T-helper 1 cell treated with Interleukin-12 subunit alpha and Interleukin-12 subunit beta and Interleukin-4 antibody, amounts not matched to agents 30 μg/mL and 1 μg/mL, for 36 hours (primary cell): ENCODE data around the gene KCTD4.

Experiments
- H3K27ac Mint-ChIP-seq: one replicate; pipeline ENCODE4 v1.8.0; 2021; ENCODE audit warnings: mild to moderate bottlenecking, mixed read lengths
- H3K27me3 Mint-ChIP-seq: one replicate; pipeline ENCODE4 v1.8.0; 2021; ENCODE audit warnings: low read depth, mixed read lengths
- H3K36me3 Mint-ChIP-seq: one replicate; pipeline ENCODE4 v1.8.0; 2021; ENCODE audit warnings: low read depth, mixed read lengths
- H3K4me1 Mint-ChIP-seq: one replicate; pipeline ENCODE4 v1.8.0; 2021; ENCODE audit warnings: low read depth, mixed read lengths
- H3K4me3 Mint-ChIP-seq: one replicate; pipeline ENCODE4 v1.8.0; 2021; ENCODE audit warnings: mild to moderate bottlenecking, moderate library complexity, mixed read lengths
- H3K9me3 Mint-ChIP-seq: one replicate; pipeline ENCODE4 v1.8.0; 2021; ENCODE audit warnings: mixed read lengths

Gene KCTD4

DNA sequence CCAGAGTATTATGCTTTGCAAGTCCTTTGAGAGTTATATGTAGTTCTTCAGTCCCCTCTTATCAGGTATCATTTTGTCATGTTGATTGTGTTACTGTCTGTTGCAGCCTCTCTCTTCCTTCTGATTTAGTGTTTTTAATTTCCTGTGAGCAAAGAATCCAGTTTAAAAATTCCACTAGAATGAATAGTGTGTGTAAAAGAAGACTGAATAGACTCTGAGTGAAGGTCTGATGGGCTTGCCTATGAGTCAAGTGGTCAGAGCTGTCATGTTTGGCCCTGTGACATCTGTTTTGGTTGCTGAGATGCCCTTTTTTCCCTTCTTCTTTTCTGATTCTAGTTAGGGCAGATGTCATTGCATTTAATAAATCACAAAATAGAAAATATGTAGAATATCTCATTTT, 23.3 kb upstream of the KCTD4 start:
- H3K36me3 Mint-ChIP-seq: peaks cover 5% of the 10 kb centered on the region
- no peaks in the 10 kb centered on the region for H3K27me3 Mint-ChIP-seq
- no peaks in the 10 kb centered on the region for H3K4me1 Mint-ChIP-seq
- no peaks in the 10 kb centered on the region for H3K9me3 Mint-ChIP-seq
- H3K4me3 Mint-ChIP-seq: no peak overlapping the region
- H3K27ac Mint-ChIP-seq: no peak overlapping the region

DNA sequence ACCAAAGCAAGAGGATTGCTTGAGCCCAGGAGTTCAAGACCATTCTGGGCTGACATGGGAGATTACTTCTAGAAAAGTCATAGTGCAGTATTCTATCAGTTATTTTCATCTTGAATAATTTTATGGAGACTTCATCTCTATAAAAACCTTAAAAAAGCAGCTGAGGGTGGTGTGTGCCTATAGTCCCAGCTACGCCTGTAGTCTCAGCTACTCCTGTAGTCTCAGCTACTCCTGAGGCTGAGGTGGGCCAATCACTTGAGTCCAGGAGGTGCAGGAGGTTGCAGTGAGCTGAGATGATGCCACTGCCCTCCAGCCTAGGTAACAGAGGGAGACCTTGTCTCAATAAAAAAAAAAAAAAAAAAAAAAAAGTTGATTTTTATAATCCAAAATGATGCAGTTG, 22.1 kb upstream of the KCTD4 start:
- Mint-ChIP-seq H3K9me3 (no peaks in the 10 kb centered on the region), H3K36me3 (peaks cover 5% of the 10 kb centered on the region)

DNA sequence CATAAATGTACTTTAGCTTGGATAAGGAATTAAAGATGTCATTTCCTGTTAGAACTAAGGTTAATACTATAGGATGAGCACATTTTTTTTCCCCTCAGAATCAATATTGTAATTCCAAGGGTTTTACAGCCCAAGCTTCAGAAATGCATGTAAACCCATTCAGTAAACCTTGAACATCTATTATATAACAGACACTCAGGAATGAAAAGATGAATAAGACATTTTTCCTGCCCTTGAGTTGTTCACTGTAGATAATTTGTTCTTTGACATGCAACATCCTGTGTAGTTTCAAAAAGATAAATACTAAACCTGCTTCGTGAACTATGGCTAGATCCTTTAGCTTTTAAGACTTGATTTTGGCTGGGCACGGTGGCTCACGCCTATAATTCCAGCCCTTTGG, 21.7 kb upstream of the KCTD4 start:
- Mint-ChIP-seq H3K36me3 (peaks cover 5% of the 10 kb centered on the region), H3K4me3 (no peak overlapping the region), H3K9me3 (no peaks in the 10 kb centered on the region), H3K4me1 (no peaks in the 10 kb centered on the region), H3K27me3 (no peaks in the 10 kb centered on the region), H3K27ac (no peak overlapping the region)

More for the DNA sequence above, 22.1 kb upstream of the KCTD4 start:
- Mint-ChIP-seq H3K4me3 (no peak overlapping the region), H3K27ac (no peak overlapping the region), H3K27me3 (no peaks in the 10 kb centered on the region), H3K4me1 (no peaks in the 10 kb centered on the region)

DNA sequence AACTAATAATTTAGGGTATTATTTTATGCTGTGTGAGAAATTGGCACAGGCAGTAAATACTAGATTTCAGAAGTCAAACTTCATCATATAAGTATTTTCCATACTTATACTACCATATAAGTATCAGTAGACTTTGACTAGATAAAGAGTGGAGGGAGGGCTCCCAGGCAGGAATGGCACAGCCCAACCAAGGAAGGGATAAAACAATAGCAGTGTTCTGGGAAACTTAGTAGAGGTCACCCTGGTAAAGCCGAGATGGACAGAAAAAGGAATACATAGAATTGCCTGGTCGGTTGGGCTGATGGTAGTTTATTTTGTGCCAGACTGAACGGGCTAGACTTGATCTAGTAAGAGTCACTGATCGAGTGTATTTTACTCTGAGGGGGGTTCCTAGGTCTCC, 19.6 kb upstream of the KCTD4 start:
- Mint-ChIP-seq H3K4me3 (no peak overlapping the region), H3K27ac (no peak overlapping the region), H3K36me3 (peaks cover 9% of the 10 kb centered on the region), H3K27me3 (no peaks in the 10 kb centered on the region), H3K4me1 (peaks cover 2% of the 10 kb centered on the region), H3K9me3 (no peaks in the 10 kb centered on the region)

DNA sequence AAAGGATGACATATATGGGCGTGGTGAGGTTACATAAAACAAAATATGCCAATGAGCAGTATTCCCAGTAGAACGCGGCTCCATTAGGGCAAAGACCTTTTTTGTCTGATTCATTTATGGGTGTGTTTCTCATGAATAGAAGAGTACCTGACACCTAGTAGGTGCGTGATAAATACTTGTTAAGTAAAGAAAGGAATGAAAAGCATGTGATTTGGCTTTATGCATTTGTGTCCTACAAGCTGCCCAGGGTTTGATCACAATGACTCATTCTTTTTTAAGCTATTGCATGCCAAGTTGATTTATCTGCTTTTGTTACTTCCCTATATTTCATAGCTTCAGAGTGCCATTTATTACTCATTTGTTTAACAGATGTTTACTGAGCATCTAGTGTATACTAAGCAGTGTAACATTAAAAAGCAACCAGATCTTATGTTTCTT, 19.1 kb upstream of the KCTD4 start:
- Mint-ChIP-seq H3K27ac (no peak overlapping the region), H3K4me3 (no peak overlapping the region), H3K9me3 (no peaks in the 10 kb centered on the region), H3K4me1 (peaks cover 2% of the 10 kb centered on the region), H3K36me3 (peaks cover 9% of the 10 kb centered on the region), H3K27me3 (no peaks in the 10 kb centered on the region)

DNA sequence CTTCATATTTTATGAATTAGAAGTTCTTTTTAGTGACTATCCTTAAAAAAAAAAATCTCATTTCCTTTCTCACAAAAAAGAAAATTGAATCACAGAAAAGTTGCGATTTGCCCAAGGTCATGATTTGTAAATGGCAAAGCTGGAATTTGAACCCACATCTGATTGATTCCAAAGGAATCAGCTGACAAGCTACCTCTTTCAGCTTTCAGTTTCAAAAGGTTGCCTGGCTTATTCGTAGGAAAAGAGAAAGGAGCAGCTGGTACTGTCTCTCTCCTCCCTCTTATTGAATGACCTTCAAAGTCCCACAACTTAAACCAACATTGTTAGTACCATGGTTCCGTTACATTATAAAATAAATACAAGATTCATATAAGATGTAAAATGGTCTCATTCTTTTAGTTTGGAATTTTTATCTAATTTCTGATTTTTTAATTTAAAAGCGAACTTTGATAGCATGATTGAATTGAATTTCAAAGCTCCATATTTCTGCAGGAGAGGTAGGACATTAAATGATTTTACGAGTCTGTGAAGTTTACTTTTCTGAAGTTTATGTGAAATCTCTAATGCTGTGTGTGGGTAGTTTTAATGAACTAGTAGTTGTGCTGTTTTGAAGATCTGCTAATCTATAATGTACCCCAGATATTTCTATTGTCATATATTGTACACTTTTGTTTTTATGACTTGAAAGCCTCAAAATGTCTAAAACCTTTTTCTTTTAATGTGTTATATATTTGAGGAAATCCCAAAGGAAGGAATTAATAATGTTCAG, 18.5 kb upstream of the KCTD4 start:
- Mint-ChIP-seq H3K36me3 (peaks cover 9% of the 10 kb centered on the region), H3K4me3 (no peak overlapping the region), H3K27ac (no peak overlapping the region), H3K9me3 (no peaks in the 10 kb centered on the region), H3K27me3 (no peaks in the 10 kb centered on the region), H3K4me1 (peaks cover 2% of the 10 kb centered on the region)

DNA sequence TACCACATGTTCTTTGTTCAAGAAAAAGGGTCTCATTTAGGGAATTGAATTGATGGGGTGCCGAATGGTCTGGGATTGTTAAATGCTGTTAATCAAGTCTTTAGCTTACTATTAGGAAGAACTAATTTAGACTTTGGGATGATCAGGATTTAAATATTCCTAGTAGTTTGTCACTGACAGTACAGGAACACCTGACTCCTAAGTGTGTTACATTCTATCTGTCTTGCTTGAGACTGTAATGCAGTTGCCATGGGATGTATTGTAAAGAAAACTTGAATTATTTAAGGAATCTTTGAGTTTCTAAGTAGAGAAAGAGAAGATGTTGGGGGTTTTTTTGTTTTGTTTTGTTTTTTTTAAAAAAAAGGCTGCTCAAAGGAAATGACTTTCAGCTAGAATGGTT, 17.8 kb upstream of the KCTD4 start:
- Mint-ChIP-seq H3K4me1 (peaks cover 2% of the 10 kb centered on the region), H3K4me3 (no peak overlapping the region)

DNA sequence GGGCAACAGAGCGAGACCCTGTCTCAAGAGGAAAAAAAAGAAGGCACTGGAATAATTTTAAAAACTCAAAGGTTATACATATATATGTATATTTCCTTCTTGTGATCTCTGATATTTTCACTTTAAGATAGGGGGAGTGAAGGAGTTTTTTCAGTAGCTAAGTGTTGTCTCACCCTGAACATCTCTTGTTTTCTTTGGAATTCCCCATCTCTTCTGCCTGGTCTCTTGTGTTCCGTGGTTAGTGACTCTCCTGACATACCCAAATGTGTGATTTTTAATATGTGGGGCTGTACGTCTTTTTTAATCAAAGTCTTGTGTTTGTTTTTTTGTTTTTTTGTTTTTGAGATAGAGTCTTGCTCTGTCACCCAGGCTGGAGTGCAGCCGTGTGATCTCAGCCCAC, 15.3 kb upstream of the KCTD4 start:
- no peak overlapping the region for H3K27ac Mint-ChIP-seq
- H3K4me1 Mint-ChIP-seq: peaks cover 2% of the 10 kb centered on the region
- peaks cover 4% of the 10 kb centered on the region for H3K36me3 Mint-ChIP-seq
- no peak overlapping the region for H3K4me3 Mint-ChIP-seq
- H3K27me3 Mint-ChIP-seq: no peaks in the 10 kb centered on the region
- no peaks in the 10 kb centered on the region for H3K9me3 Mint-ChIP-seq

More for the DNA sequence above, 17.8 kb upstream of the KCTD4 start:
- no peak overlapping the region for H3K27ac Mint-ChIP-seq
- no peaks in the 10 kb centered on the region for H3K9me3 Mint-ChIP-seq
- peaks cover 9% of the 10 kb centered on the region for H3K36me3 Mint-ChIP-seq
- H3K27me3 Mint-ChIP-seq: no peaks in the 10 kb centered on the region

DNA sequence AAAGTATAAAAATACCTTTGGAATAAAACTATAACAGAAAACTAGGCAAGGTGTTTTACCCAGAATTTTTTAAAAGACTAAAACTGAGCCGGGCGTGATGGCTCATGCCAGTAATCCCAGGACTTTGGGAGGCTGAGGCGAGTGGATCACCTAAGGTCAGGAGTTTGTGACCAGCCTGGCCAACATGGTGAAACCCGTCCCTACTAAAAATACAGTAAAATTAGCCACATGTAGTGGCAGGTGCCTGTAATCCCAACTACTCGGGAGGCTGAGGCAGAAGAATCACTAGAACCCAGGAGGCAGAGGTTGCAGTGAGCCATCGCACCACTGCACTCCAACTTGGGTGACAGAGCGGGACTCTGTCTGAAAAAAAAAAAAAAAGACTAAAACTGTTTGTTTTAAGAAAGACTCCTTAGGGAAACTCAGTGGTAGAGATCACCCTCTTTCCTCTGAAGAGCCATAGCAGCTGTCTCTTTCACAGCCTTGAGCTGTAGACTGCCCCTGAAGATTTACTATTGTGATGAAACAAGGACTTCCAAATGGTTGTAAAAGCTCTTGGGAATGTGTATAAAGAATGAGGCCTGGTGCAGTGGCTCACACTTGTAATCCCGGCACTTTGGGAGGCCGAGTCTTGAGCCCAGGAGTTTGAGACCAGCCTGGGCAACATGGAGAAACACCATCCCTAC, 14.7 kb upstream of the KCTD4 start:
- Mint-ChIP-seq H3K27me3 (no peaks in the 10 kb centered on the region), H3K4me1 (peaks cover 2% of the 10 kb centered on the region), H3K27ac (no peak overlapping the region), H3K36me3 (peaks cover 9% of the 10 kb centered on the region), H3K9me3 (no peaks in the 10 kb centered on the region), H3K4me3 (no peak overlapping the region)

DNA sequence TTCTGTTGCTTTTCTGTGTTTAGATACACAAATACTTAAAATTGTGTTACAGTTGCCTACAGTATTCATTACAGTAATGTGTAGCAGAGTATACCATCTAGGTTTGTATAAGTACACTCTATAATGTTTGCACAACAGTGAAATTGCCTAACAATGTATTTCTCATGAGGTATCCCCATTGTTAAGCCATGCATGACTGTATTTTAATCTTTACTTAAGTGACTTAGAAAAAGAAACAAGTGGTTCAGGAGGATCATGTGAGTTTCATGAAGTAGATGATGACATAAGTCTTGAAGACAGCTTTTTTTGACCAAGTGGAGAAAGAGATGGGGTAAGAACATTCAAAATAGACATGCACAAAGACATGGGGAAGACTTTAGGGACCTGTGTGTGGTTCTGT, 8.4 kb upstream of the KCTD4 start:
- Mint-ChIP-seq H3K4me1 (peaks cover 2% of the 10 kb centered on the region), H3K27ac (no peak overlapping the region), H3K4me3 (no peak overlapping the region), H3K27me3 (no peaks in the 10 kb centered on the region), H3K9me3 (no peaks in the 10 kb centered on the region), H3K36me3 (peaks cover 16% of the 10 kb centered on the region)

DNA sequence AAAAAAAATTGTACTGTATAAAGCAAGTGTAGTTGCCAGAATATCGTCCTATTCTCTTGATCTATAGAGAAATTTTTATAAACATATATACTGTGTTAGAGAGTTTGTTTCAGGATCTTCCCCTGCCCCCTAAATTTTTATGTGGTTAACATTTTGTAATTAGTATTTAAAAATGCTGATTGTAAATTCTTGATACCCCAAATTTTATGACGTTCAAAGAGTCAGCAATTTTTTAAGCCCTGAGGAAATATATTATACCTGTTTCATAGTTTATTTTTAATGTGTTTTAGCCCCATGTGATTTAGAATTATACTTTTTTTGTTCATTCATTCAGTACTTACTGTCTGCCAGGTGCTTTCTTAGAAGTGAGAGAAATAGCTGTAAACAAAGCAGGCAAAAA, 7.3 kb upstream of the KCTD4 start:
- Mint-ChIP-seq H3K4me1 (peaks cover 2% of the 10 kb centered on the region), H3K36me3 (peaks cover 16% of the 10 kb centered on the region), H3K9me3 (no peaks in the 10 kb centered on the region)

DNA sequence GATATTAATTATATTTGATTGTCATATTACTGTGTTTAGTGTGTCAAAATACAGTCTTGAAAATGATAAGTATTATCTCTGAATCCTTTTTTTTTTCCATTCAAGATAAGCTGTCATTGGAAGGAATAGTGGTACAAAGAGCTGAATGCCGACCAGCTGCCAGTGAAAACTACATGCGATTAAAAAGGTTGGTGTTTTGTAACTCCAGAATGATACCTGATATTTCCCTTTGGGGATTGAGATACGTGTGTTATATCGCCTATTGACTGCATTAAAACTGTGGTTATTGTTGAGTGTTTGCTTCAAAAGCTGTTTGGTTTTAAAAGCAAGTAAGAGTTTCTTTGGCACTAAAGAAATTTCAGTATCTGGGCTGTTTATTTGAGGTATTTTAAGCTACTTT, 6.5 kb upstream of the KCTD4 start:
- Mint-ChIP-seq H3K27me3 (no peaks in the 10 kb centered on the region), H3K9me3 (no peaks in the 10 kb centered on the region), H3K4me3 (no peak overlapping the region), H3K27ac (no peak overlapping the region), H3K4me1 (peaks cover 2% of the 10 kb centered on the region), H3K36me3 (peaks cover 16% of the 10 kb centered on the region)

More for the DNA sequence above, 7.3 kb upstream of the KCTD4 start:
- Mint-ChIP-seq H3K27ac (no peak overlapping the region), H3K27me3 (no peaks in the 10 kb centered on the region), H3K4me3 (no peak overlapping the region)

DNA sequence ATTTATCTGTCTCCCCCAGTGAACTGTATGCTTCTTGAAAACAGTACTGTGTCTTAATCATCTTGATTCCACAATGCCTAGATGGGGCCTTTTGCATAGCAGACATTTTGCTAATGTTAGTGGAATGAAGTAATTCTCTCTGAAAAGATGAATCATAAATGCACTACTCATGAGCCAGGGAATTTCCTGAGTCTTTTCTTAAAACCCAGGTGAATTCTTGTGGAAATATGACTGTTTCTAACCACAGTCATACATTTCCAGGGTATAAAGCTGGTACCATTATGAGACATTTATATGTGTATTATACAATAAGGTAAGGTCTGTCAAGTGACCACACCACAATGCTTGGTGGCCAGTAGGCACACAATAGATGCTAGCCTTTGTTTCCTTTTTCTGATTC, 5.5 kb upstream of the KCTD4 start:
- H3K36me3 Mint-ChIP-seq: peaks cover 16% of the 10 kb centered on the region
- no peak overlapping the region for H3K4me3 Mint-ChIP-seq
- peaks cover 2% of the 10 kb centered on the region for H3K4me1 Mint-ChIP-seq
- no peaks in the 10 kb centered on the region for H3K9me3 Mint-ChIP-seq
- no peaks in the 10 kb centered on the region for H3K27me3 Mint-ChIP-seq
- no peak overlapping the region for H3K27ac Mint-ChIP-seq

DNA sequence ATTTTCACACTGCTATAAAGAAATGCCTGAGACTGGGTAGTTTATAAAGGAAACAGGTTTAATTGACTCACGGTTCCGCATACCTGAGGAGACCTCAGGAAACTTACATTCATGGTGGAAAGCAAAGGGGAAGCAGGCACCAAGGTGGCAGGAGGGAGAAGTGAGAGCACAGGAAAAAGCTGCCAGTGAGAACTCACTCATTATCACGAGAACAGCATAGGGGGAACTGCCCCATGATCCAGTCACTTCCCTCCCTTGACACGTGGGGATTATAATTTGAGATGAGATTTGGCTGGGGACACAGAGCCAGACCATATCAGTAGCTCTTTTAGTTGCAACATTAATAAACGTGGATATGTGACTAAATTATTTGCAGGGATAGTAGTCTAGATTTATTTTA, 4.3 kb upstream of the KCTD4 start:
- H3K9me3 Mint-ChIP-seq: no peaks in the 10 kb centered on the region
- no peak overlapping the region for H3K4me3 Mint-ChIP-seq
- no peaks in the 10 kb centered on the region for H3K27me3 Mint-ChIP-seq
- peaks cover 2% of the 10 kb centered on the region for H3K4me1 Mint-ChIP-seq
- H3K36me3 Mint-ChIP-seq: peaks cover 6% of the 10 kb centered on the region
- H3K27ac Mint-ChIP-seq: no peak overlapping the region

DNA sequence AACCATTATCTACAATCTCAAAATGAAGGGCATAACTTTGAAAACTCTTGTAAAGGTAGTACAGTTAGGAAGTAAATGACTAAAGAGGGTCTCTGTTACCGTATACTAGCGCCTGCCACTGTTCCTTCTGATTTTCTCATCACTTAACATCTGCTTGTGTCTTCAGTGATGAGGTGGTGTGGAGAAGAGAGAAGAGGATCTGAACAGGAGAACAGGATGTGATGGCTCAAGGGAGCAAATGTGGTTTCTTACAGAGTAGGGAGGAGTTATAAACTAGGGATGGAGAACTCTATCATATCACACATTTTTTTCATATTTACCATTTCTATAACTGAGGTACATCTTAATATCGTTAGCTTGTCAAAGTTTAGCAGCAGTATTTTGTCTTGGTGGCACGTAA, 1.1 kb downstream of the KCTD4 start:
- no peak overlapping the region for H3K4me3 Mint-ChIP-seq
- H3K27ac Mint-ChIP-seq: no peak overlapping the region
- H3K36me3 Mint-ChIP-seq: peaks cover 1% of the 10 kb centered on the region
- H3K4me1 Mint-ChIP-seq: peaks cover 8% of the 10 kb centered on the region
- no peaks in the 10 kb centered on the region for H3K9me3 Mint-ChIP-seq
- H3K27me3 Mint-ChIP-seq: no peaks in the 10 kb centered on the region
